HEK293T (cell line): ENCODE data around the gene NDUFC1.

Source experiments
- CTCF ChIA-PET: fragments of 350-600 bp; formaldehyde crosslinking; extraction: SDS; loops from one replicate; lab custom pipeline; 2021; ENCODE audit warnings: antibody characterized with exemption, inconsistent platforms; lab: Yijun Ruan, JAX
- POLR2A ChIA-PET: fragments of 350-600 bp; formaldehyde crosslinking; extraction: SDS; loops from one replicate; lab custom pipeline; 2020; ENCODE audit warnings: antibody characterized with exemption, inconsistent platforms; lab: Yijun Ruan, JAX
- DNase-seq: peaks from one replicate; pipeline ENCODE4 v3.0.0; 2012; ENCODE audit warnings: mixed read lengths; ENCODE audit errors: extremely low spot score
- ARNT ChIP-seq: fragments of 450-650 bp; IDR thresholded peaks from 2 replicates; pipeline ENCODE4 v1.6.1; 2017; ENCODE audit warnings: mild to moderate bottlenecking
- BHLHE40 ChIP-seq: fragments of 450-650 bp; IDR thresholded peaks from 2 replicates; pipeline ENCODE4 v1.6.1; 2016; ENCODE audit warnings: mild to moderate bottlenecking, moderate library complexity, borderline replicate concordance
- CTBP1 ChIP-seq: fragments of 450-650 bp; IDR thresholded peaks from 2 replicates; pipeline ENCODE4 v1.6.1; 2016; ENCODE audit warnings: borderline replicate concordance
- ELF4 ChIP-seq: fragments of 450-650 bp; IDR thresholded peaks from 2 replicates; pipeline ENCODE4 v1.6.1; 2017; ENCODE audit warnings: antibody characterized with exemption
- FOXA1 ChIP-seq: fragments of 450-650 bp; IDR thresholded peaks from 2 replicates; pipeline ENCODE4 v1.6.1; 2016; ENCODE audit warnings: mild to moderate bottlenecking
- FOXK2 ChIP-seq: fragments of 450-650 bp; IDR thresholded peaks from 2 replicates; pipeline ENCODE4 v1.6.1; 2016; ENCODE audit warnings: mild to moderate bottlenecking
- FOXM1 ChIP-seq: fragments of 450-650 bp; IDR thresholded peaks from 2 replicates; pipeline ENCODE4 v1.6.1; 2017; ENCODE audit warnings: mild to moderate bottlenecking, borderline replicate concordance
- HDGF ChIP-seq: fragments of 450-650 bp; IDR thresholded peaks from 2 replicates; pipeline ENCODE4 v1.6.1; 2017; ENCODE audit warnings: antibody characterized with exemption, borderline replicate concordance
- L3MBTL2 ChIP-seq: fragments of 450-650 bp; conservative IDR thresholded peaks from 2 replicates; pipeline ENCODE4 v1.6.1; 2016; ENCODE audit warnings: mild to moderate bottlenecking
- LEF1 ChIP-seq: fragments of 450-650 bp; IDR thresholded peaks from 2 replicates; pipeline ENCODE4 v1.6.1; 2017; ENCODE audit warnings: mild to moderate bottlenecking, borderline replicate concordance
- NFRKB ChIP-seq: fragments of 450-650 bp; IDR thresholded peaks from 2 replicates; pipeline ENCODE4 v1.6.1; 2016; ENCODE audit warnings: mild to moderate bottlenecking, moderate library complexity
- PKNOX1 ChIP-seq: fragments of 450-650 bp; IDR thresholded peaks from 2 replicates; pipeline ENCODE4 v1.6.1; 2016
- SP1 ChIP-seq: fragments of 450-650 bp; IDR thresholded peaks from 2 replicates; pipeline ENCODE4 v1.6.1; 2017
- SUZ12 ChIP-seq: fragments of 450-650 bp; IDR thresholded peaks from 2 replicates; pipeline ENCODE4 v1.6.1; 2016; ENCODE audit warnings: mild to moderate bottlenecking
- TARDBP ChIP-seq: fragments of 450-650 bp; IDR thresholded peaks from 2 replicates; pipeline ENCODE4 v1.6.1; 2016
- ZNF384 ChIP-seq: fragments of 450-650 bp; IDR thresholded peaks from 2 replicates; pipeline ENCODE4 v1.6.1; 2016

The NDUFC1 gene

GRCh38 chr4:139253046-139253445 is 49.2 kb downstream of the NDUFC1 start:
- DNase-seq = no peak
- ChIA-PET CTCF (interaction anchor here (0.6 to 3.4 kb wide), 2 partner anchors 13 to 43 kb away, joined by 8 to 12 read pairs; no protein-coding TSS in a partner anchor), POLR2A (interaction anchor here (1.5 kb wide), 1 partner anchor 48 kb away, joined by 3 read pairs; the partner anchor contains the start of gene NAA15)
- TF ChIP-seq SUZ12 = no peak
- TF ChIP-seq ZNF384 = no peak
- TF ChIP-seq L3MBTL2 = no peak
- TF ChIP-seq LEF1 = no peak
- TF ChIP-seq SP1 = no peak
- no peak for TF ChIP-seq FOXM1
- no peak for TF ChIP-seq PKNOX1
- no peak for TF ChIP-seq CTBP1
- no peak for TF ChIP-seq FOXA1
- TF ChIP-seq FOXK2 = no peak
- no peak for TF ChIP-seq TARDBP
- TF ChIP-seq ELF4 = no peak

GRCh38 chr4:139247700-139248238 is 54.5 kb downstream of the NDUFC1 start:
- DNase-seq = no peak
- ChIA-PET CTCF (interaction anchor here (1.1 to 1.5 kb wide), 2 partner anchors 48 to 49 kb away, joined by 3 to 4 read pairs; no protein-coding TSS in a partner anchor), POLR2A (interaction anchor here (1.2 kb wide), 1 partner anchor 48 kb away, joined by 3 read pairs; no protein-coding TSS in a partner anchor)
- no peak for TF ChIP-seq SP1
- TF ChIP-seq LEF1 = no peak
- TF ChIP-seq FOXA1 = no peak
- no peak for TF ChIP-seq ZNF384
- TF ChIP-seq BHLHE40 = no peak
- TF ChIP-seq ARNT = no peak
- no peak for TF ChIP-seq L3MBTL2

- ChIA-PET CTCF (interaction anchor here (0.6 to 1.5 kb wide), 3 partner anchors 13 to 50 kb away, joined by 3 to 4 read pairs (median 3); no protein-coding TSS in a partner anchor), POLR2A (no interaction called here)
- TF ChIP-seq SP1 (no peak), TARDBP (no peak), BHLHE40 (no peak), FOXA1 (no peak), ZNF384 (peak; percentile 76), PKNOX1 (no peak), ARNT (no peak), SUZ12 (no peak)
- no peak for DNase-seq
Observed at GRCh38 chr4:139247241-139247640, 55.0 kb downstream of the NDUFC1 start.

DNA sequence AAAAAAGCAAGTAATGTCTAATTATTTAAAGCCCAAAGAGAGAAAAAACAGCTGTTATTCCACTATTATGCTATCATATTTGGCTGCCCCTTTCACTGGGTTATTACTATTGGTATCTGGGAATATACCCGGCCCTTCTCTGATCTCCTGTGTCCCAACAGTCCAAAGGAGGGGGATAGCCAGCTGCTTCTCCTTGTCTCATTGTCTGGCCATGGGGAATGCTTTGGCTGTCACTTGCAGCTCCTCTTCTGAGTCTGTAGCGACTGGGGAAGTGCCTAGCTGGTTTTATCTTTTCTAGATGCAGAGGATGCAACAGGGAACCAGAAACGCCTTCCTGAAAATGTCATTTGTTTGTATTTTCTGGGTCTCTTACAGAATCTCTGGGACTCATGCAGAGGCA is 56.1 kb downstream of the NDUFC1 start:
- ChIA-PET CTCF (no interaction called here), POLR2A (interaction anchor here (1.1 kb wide), 1 partner anchor 20 kb away, joined by 3 read pairs; no protein-coding TSS in a partner anchor)
- no peak for TF ChIP-seq L3MBTL2
- TF ChIP-seq NFRKB = no peak
- TF ChIP-seq SP1 = no peak
- no peak for DNase-seq

GRCh38 chr4:139245590-139245989 is 56.7 kb downstream of the NDUFC1 start:
- CTCF ChIA-PET = no interaction called here
- POLR2A ChIA-PET = interaction anchor here (1.1 kb wide), 1 partner anchor 21 kb away, joined by 3 read pairs; no protein-coding TSS in a partner anchor

More at GRCh38 chr4:139245590-139245989, 56.7 kb downstream of the NDUFC1 start:
- DNase-seq = no peak
- no peak for TF ChIP-seq ZNF384
- TF ChIP-seq ELF4 = no peak
- no peak for TF ChIP-seq SUZ12
- TF ChIP-seq SP1 = no peak
- no peak for TF ChIP-seq CTBP1
- no peak for TF ChIP-seq FOXK2
- no peak for TF ChIP-seq BHLHE40
- no peak for TF ChIP-seq LEF1
- TF ChIP-seq PKNOX1 = no peak
- no peak for TF ChIP-seq HDGF
- TF ChIP-seq TARDBP = no peak
